GM12875 (cell line): ENCODE results near the gene IL1RL2.

Experiments
- H3K4me3 ChIP-seq: one replicate; pipeline ENCODE4 v1.5.1; 2011; ENCODE audit warnings: low read depth, low read length, control low read depth
- TF ChIP-seq, protein P1 (sequence below): IDR thresholded peaks from 2 replicates; pipeline ENCODE4 v1.5.1; 2011; ENCODE audit warnings: low read depth, mild to moderate bottlenecking, control low read depth, inconsistent platforms, low read length, moderate library complexity, borderline replicate concordance; ENCODE audit not compliant: insufficient read depth

The IL1RL2 gene

GRCh38 chr2:102245266-102246151, 58.7 kb downstream of the IL1RL2 start:
- H3K4me3 ChIP-seq: no peak overlapping the region
- TF ChIP-seq, protein P1, sequence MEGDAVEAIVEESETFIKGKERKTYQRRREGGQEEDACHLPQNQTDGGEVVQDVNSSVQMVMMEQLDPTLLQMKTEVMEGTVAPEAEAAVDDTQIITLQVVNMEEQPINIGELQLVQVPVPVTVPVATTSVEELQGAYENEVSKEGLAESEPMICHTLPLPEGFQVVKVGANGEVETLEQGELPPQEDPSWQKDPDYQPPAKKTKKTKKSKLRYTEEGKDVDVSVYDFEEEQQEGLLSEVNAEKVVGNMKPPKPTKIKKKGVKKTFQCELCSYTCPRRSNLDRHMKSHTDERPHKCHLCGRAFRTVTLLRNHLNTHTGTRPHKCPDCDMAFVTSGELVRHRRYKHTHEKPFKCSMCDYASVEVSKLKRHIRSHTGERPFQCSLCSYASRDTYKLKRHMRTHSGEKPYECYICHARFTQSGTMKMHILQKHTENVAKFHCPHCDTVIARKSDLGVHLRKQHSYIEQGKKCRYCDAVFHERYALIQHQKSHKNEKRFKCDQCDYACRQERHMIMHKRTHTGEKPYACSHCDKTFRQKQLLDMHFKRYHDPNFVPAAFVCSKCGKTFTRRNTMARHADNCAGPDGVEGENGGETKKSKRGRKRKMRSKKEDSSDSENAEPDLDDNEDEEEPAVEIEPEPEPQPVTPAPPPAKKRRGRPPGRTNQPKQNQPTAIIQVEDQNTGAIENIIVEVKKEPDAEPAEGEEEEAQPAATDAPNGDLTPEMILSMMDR: no peak

DNA sequence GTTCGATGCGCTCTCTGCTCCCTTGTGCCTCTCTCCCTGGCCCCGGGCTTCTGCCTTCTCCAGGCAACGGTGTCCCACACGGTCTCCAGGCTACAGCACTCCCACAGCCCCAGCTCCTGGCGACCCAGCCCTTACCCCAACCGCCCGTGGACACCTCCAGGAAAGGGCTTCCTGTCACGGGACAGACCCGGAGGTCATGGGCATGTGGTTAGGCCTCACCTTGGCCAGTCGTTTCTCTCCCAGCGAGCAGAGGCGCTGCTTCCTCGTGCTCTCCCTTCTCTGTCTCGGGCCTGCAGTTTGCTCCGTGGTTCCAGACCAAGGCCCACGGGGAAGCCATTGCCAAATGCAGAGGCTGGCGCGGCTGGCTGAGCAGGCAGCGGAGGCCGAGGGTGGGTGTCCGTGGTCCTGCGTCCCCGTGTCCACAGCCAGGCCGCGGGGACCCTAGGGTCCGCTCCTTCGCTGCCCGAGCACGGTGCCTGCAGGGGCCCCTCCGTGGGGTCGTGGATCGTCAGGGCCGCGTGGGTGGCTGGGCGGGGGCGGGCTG, 63.5 kb downstream of the IL1RL2 start:
- TF ChIP-seq, protein P1: no peak
- no peak overlapping the region for H3K4me3 ChIP-seq

DNA sequence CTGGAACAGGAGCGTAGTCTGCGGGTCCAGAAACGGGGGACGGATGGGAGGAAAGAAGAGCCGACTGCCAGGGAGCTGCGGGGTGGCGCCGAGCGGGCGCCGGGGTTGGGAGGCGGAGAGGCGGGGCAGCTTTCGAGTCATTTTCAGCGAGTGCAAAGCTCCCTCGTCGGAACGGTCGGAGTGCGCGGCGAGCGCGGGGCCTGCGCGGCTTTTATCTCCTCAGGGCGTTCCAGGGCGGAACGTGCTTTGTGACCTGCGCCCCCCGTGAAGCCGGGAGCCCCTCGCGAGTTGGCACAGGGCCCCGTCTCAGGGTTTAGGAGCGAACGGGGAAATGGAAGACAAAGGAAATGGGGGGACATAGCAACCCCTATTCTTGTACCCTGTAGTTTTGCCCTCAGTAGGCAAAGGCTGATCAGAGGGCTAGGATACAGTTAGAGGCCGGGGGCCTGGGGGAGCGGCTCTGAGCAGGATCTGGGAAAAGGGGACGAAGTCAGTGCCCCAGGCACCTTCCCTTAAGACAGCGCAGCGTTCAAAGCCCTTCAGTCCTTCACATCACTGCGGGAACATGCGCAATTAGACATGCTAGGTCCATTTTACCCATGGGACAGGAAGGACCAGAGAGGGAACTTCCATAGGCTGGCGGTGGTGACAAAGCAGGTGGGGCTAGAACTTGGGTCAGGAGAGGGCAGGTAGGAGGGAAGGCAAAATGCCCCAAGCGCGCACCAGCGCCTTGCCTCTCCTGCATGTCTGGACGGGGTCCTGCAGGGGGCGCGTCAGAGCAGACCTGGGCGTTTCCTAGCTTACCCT, 64.4 kb downstream of the IL1RL2 start:
- H3K4me3 ChIP-seq: no peak overlapping the region
- TF ChIP-seq, protein P1: peak; percentile 59

DNA sequence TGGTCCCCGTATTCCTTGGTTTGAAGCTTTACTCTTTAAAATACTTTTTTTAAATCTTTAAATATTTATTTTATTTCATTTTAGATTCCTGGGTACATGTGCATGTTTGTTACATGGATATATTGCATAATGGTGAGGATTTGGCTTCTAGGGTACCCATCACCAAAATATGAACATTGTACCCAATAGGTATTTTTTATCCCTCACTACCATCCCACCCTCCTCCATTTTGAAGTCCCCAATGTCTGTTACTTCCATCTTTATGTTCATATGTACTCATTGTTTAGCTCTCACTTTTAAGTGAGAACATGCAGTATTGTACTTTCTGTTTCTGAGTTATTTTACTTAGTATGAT, 65.0 kb downstream of the IL1RL2 start:
- H3K4me3 ChIP-seq: no peak overlapping the region
- TF ChIP-seq, protein P1: no peak

- TF ChIP-seq, protein P1: no peak
- no peak overlapping the region for H3K4me3 ChIP-seq
Observed at GRCh38 chr2:102252236-102252635, 65.4 kb downstream of the IL1RL2 start.

DNA sequence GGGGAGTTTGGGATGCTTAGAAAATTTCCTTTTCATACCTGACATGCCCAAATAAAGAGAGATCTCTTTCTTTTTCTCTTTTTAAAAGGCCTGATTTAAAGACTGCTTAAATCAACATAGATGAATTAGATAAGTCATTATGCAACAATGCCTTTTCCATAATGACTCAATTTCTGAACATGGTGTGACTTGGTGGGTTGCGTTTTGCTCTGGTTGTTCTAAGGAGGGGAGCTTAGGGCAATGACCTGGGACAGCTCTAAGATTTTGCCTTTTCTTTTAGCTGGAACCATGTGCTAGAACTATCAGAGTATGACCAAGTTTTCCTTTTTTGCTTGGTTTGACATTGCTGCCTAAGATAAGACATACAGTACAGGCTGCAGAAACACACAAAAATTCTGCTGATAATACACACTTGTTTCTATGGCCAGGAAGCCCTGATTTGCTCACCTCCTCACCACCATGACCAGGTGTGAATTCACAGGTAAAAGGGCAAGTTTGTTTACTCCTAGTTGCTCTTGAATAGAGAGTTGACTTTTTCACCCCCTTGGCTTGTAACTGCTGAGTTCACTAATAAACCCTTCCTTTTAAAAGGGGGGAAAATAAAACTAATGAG, 66.4 kb downstream of the IL1RL2 start:
- TF ChIP-seq, protein P1: no peak
- no peak overlapping the region for H3K4me3 ChIP-seq
